ENCODE data around the gene LDLRAD4.

DNA sequence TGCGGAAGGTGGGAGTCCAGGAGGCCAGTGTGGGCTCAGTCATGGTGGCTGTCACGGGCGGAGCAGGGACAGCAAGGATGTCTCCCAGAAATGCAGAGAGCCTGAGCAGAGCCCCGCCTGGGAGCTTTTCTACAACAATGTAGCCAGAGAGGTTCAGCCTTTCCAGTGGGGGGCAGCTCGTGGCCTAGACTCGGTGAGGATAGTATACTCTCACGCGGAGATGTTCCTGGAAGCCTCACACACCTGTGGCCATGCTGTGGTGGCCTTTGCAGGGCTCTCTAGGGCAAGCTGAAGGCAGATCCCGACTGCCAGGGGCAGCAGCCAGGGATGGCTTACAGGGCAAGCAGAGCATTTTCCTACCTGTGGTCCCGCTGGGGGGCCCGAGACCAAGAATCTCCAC lies 244.1 kb downstream of the LDLRAD4 start:
- no peak for TF ChIP-seq POLR2A (IDR thresholded peaks at IDR 0.05)
- TF ChIP-seq, protein P1, sequence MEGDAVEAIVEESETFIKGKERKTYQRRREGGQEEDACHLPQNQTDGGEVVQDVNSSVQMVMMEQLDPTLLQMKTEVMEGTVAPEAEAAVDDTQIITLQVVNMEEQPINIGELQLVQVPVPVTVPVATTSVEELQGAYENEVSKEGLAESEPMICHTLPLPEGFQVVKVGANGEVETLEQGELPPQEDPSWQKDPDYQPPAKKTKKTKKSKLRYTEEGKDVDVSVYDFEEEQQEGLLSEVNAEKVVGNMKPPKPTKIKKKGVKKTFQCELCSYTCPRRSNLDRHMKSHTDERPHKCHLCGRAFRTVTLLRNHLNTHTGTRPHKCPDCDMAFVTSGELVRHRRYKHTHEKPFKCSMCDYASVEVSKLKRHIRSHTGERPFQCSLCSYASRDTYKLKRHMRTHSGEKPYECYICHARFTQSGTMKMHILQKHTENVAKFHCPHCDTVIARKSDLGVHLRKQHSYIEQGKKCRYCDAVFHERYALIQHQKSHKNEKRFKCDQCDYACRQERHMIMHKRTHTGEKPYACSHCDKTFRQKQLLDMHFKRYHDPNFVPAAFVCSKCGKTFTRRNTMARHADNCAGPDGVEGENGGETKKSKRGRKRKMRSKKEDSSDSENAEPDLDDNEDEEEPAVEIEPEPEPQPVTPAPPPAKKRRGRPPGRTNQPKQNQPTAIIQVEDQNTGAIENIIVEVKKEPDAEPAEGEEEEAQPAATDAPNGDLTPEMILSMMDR (IDR thresholded peaks at IDR 0.05): no peak
